ENCODE data around the gene NR2F6.

NR2F6 gene

DNA sequence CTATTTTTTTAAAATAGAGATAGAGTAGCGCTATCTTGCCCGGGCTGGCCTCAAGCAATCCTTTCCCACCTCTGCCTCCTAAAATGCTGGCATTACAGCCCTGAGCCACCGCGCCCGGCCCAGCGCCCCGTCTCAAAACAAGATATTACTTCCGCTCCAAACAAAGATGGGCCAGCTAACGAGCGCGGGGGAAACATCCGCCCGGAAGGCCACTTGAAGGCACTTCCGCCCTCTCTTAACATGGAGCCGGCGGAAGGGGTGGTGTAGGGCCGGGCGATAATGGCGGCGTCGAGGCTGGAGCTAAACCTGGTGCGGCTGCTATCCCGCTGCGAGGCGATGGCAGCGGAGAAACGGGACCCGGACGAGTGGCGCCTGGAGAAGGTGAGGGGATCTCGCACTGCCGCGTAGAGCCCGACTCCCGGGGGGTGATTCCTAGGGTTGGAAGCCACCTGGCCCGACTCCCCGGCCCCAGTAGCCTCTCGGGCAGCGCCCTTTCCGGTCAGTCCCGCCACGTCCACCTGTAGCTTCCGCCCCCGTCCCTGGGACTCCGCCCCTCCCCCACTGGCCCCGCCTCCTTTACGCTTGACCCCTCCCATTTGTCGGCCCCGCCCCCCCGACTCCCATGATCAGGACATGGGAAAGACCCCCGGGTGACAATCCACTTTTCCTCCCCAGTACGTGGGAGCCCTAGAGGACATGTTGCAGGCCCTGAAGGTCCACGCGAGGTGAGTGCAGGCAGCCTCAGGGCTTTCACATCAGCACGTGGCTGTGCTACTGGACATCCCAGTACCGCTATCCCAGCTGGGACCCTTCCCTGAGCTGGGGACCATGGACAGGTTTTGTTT lies 30.4 kb downstream of the NR2F6 start, which contains the start of gene USE1 (continued):
- peak; percentile 51 for TF ChIP-seq FEZF1 (tag by site-specific recombination; IDR thresholded peaks at IDR 0.05)
- TF ChIP-seq ZNF510 (tag by site-specific recombination; IDR thresholded peaks at IDR 0.05; ENCODE audit: insufficient replicate concordance) = no peak
- peak; percentile 56; the same call in 1 of the 2 replicates for TF ChIP-seq ZBTB48 (tag by site-specific recombination; IDR thresholded peaks at IDR 0.05)
- no peak for TF ChIP-seq ZNF658 (tag by site-specific recombination; IDR thresholded peaks at IDR 0.05)
- TF ChIP-seq, protein P1, sequence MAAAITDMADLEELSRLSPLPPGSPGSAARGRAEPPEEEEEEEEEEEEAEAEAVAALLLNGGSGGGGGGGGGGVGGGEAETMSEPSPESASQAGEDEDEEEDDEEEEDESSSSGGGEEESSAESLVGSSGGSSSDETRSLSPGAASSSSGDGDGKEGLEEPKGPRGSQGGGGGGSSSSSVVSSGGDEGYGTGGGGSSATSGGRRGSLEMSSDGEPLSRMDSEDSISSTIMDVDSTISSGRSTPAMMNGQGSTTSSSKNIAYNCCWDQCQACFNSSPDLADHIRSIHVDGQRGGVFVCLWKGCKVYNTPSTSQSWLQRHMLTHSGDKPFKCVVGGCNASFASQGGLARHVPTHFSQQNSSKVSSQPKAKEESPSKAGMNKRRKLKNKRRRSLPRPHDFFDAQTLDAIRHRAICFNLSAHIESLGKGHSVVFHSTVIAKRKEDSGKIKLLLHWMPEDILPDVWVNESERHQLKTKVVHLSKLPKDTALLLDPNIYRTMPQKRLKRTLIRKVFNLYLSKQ (tag by site-specific recombination; IDR thresholded peaks at IDR 0.05; ENCODE audit: borderline replicate concordance) = no peak
- TF ChIP-seq SP7 (tag by site-specific recombination; IDR thresholded peaks at IDR 0.05) = peak; percentile 84
- peak; percentile 93 for TF ChIP-seq ZNF324 (tag by site-specific recombination; IDR thresholded peaks at IDR 0.05)
- TF ChIP-seq ZNF521 (tag by site-specific recombination; IDR thresholded peaks at IDR 0.05) = no peak
- TF ChIP-seq ZNF843 (tag by site-specific recombination; IDR thresholded peaks at IDR 0.05) = peak; percentile 69
- TF ChIP-seq ZNF777 (tag by site-specific recombination; IDR thresholded peaks at IDR 0.05; ENCODE audit: borderline replicate concordance) = no peak
- no peak for TF ChIP-seq ZNF596 (tag by site-specific recombination; IDR thresholded peaks at IDR 0.05)
- no peak for TF ChIP-seq ZNF48 (tag by site-specific recombination; IDR thresholded peaks at IDR 0.05)
- TF ChIP-seq ZNF18 (tag by site-specific recombination; IDR thresholded peaks at IDR 0.05) = 0 out of 2 replicates have a peak, but pooled peaks have one; percentile 25
- no peak for TF ChIP-seq ZSCAN30 (tag by site-specific recombination; IDR thresholded peaks at IDR 0.05)
- peak; percentile 90 for TF ChIP-seq BCL11B (tag by site-specific recombination; IDR thresholded peaks at IDR 0.05; ENCODE audit: low read depth)
- TF ChIP-seq ZIC2 (tag by site-specific recombination; IDR thresholded peaks at IDR 0.05) = peak; percentile 38; the same call in 1 of the 2 replicates

GRCh38 chr19:17214508-17215126 lies 31.1 kb downstream of the NR2F6 start:
- Histone ChIP-seq H3K27ac (ENCODE audit: extremely low read depth, low read depth, low read length) (peak overlapping the region; percentile 63), H3K36me3 (ENCODE audit: control insufficient read depth in 2 of 2, insufficient read depth in 1 of 2, low read length in 2 of 2) (peaks cover 5 to 31% of the 10 kb centered on the region in 2 experiments; a peak in 2 of 3 replicates), H3K9me3 (ENCODE audit: control insufficient read depth, insufficient read depth, low read depth, low read length) (no peaks in the 10 kb centered on the region), H3K4me3 (ENCODE audit: low read depth, low read length) (peak overlapping the region; percentile 91), H3K4me1 (ENCODE audit: control insufficient read depth, insufficient read depth, low read length) (no peaks in the 10 kb centered on the region)
- ChIA-PET POLR2A (interaction anchor here (0.8 to 2.4 kb wide), 18 partner anchors 9 to 172 kb away, joined by 3 to 61 read pairs (median 4); partner anchors contain the start of genes BABAM1, DDA1, HAUS8 and MRPL34), CTCF (interaction anchor here (0.6 to 1.5 kb wide), 7 partner anchors 9 to 935 kb away, joined by 3 to 7 read pairs (median 4); partner anchors contain the start of gene USHBP1)
- TF ChIP-seq ZNF639 (tag by site-specific recombination; IDR thresholded peaks at IDR 0.05) (no peak), BCL6B (tag by site-specific recombination; IDR thresholded peaks at IDR 0.05) (peak; percentile 50; the same call in 1 of the 2 replicates), ZNF184 (tag by site-specific recombination; IDR thresholded peaks at IDR 0.05) (no peak), ZBTB7A (tag by site-specific recombination; IDR thresholded peaks at IDR 0.05; ENCODE audit: low read depth) (no peak), ZNF133 (tag by site-specific recombination; IDR thresholded peaks at IDR 0.05) (no peak), IKZF3 (tag by site-specific recombination; IDR thresholded peaks at IDR 0.05) (peak; percentile 53; the same call in 1 of the 2 replicates)

All from HEK293 (cell line).